CD4-positive, alpha-beta T cell (primary cell): Measurements from ENCODE around the gene MYADM. TPM values are rescaled to one million over a fixed set of nuclear protein-coding genes. Genes with fewer than 3 reads are reported as not detected.

Source experiments
- ATAC-seq: fragments of 200-7000 bp; cut with Tn5 transposase; one replicate; pipeline ENCODE4 v1.10.0; 2022; ENCODE audit warnings: mild to moderate bottlenecking; ENCODE audit not compliant: poor library complexity
- CTCF ChIA-PET: fragments of 350-600 bp; sonication (Branson Sonifier 250); formaldehyde crosslinking; loops from one replicate; lab custom pipeline; 2021; ENCODE audit warnings: antibody characterized with exemption, inconsistent platforms; lab: Charles Lee
- POLR2A ChIA-PET: fragments of 350-600 bp; sonication (Branson Sonifier 250); formaldehyde crosslinking; loops from one replicate; lab custom pipeline; 2021; ENCODE audit warnings: antibody characterized with exemption, inconsistent platforms; lab: Charles Lee
- DNase-seq, 14 experiments: peaks; one replicate each; pipeline ENCODE4 v3.0.0-alpha.2; 2013 to 2020; ENCODE audit warnings: mixed read lengths in 2 of 14
- H3K27ac ChIP-seq, 2 donors: one replicate each; pipeline versions ENCODE4 v1.5.1 to v1.7.0; 2013; ENCODE audit warnings: low read length in 2 of 2, low read depth in 1 of 2, mild to moderate bottlenecking in 1 of 2
- H3K27me3 ChIP-seq, 2 experiments: 1 replicate in 1 of 2; 2 replicates in 1 of 2; pipeline versions ENCODE4 v1.6.1 to v1.7.0; 2013; ENCODE audit warnings: low read length in 2 of 2, control low read depth in 1 of 2, mild to moderate bottlenecking in 1 of 2, moderate library complexity in 1 of 2; ENCODE audit not compliant: insufficient read depth in 2 of 2, control insufficient read depth in 1 of 2
- H3K36me3 ChIP-seq: one replicate; pipeline ENCODE4 v1.6.1; 2013; ENCODE audit warnings: low read length, control low read depth; ENCODE audit not compliant: insufficient read depth
- H3K4me1 ChIP-seq: one replicate; pipeline ENCODE4 v1.6.1; 2013; ENCODE audit warnings: low read length, control low read depth; ENCODE audit not compliant: insufficient read depth
- H3K4me3 ChIP-seq: one replicate; pipeline ENCODE4 v1.5.1; 2013; ENCODE audit warnings: mild to moderate bottlenecking, low read length, moderate library complexity
- H3K9me3 ChIP-seq, 2 experiments: 1 replicate in 1 of 2; 2 replicates in 1 of 2; pipeline versions ENCODE4 v1.6.1 to v1.7.0; 2013; ENCODE audit warnings: low read length in 2 of 2, mild to moderate bottlenecking in 2 of 2, control low read depth in 1 of 2, moderate library complexity in 1 of 2; ENCODE audit not compliant: control insufficient read depth in 1 of 2, insufficient read depth in 1 of 2
- H3K27ac Mint-ChIP-seq: one replicate; pipeline ENCODE4 v1.8.0; 2020; ENCODE audit warnings: mixed read lengths
- H3K27me3 Mint-ChIP-seq: one replicate; pipeline ENCODE4 v1.8.0; 2021; ENCODE audit warnings: mixed read lengths
- H3K36me3 Mint-ChIP-seq: one replicate; pipeline ENCODE4 v1.8.0; 2021; ENCODE audit warnings: low read depth, mixed read lengths
- H3K4me1 Mint-ChIP-seq: one replicate; pipeline ENCODE4 v1.8.0; 2021; ENCODE audit warnings: low read depth, mixed read lengths
- H3K4me3 Mint-ChIP-seq: one replicate; pipeline ENCODE4 v1.8.0; 2020; ENCODE audit warnings: mild to moderate bottlenecking, mixed read lengths
- H3K9me3 Mint-ChIP-seq: one replicate; pipeline ENCODE4 v1.8.0; 2020; ENCODE audit warnings: mixed read lengths
- CTCF ChIP-seq: fragments of 200-600 bp; IDR thresholded peaks from one replicate; pipeline ENCODE4 v1.8.0; 2022; ENCODE audit warnings: antibody characterized with exemption, mild to moderate bottlenecking
- intact Hi-C, 2 experiments: fragments of 100-400 bp; cut with DNase I in 1 of 2; cut with micrococcal nuclease in 1 of 2; formaldehyde crosslinking; loops; one replicate each; pipeline versions ENCODE4 v1.15.1 to v1.9.0; 2023 to 2025; cut with DNase I, micrococcal nuclease
- total RNA-seq, 174 experiments: library from RNA in 2 of 174; stranded (reverse) in 2 of 174; gene quantifications; one replicate each; pipeline ENCODE4 v1.2.3 and lab custom pipeline; 2021 to 2026

The MYADM gene
- total RNA-seq, 2 experiments from 2014 or later = 444 to 448 TPM

- H3K4me3 Mint-ChIP-seq = peak within 1 kb of the TSS; percentile 30
- H3K36me3 ChIP-seq = no peaks in the 10 kb centered on the region
- H3K4me3 ChIP-seq = peak within 1 kb of the TSS; percentile 37
- H3K4me1 ChIP-seq = peaks cover 58% of the 10 kb centered on the region
- H3K4me1 Mint-ChIP-seq = peaks cover 24% of the 10 kb centered on the region
- POLR2A ChIA-PET = interaction anchor here (0.7 to 1.4 kb wide), 4 partner anchors 9 to 39 kb away, joined by 3 to 17 read pairs (median 6); partner anchors contain the start of gene MYADM
- peak; percentile 53 for ATAC-seq
- H3K9me3 ChIP-seq = peaks cover 0 to 11% of the 10 kb centered on the region in 2 experiments
- no peaks in the 10 kb centered on the region for H3K9me3 Mint-ChIP-seq
- DNase-seq = peak in 13 of 14 experiments; percentile 36 to 88 (median 60)
- intact Hi-C loops = loop anchor here (1.0 to 2.0 kb wide), 4 partner anchors 14 to 39 kb away; partner anchors contain the start of gene MYADM (in 1 of the 2)
- H3K27me3 ChIP-seq = peaks cover 47 to 53% of the 10 kb centered on the region in 2 experiments
- TF ChIP-seq CTCF = peak; percentile 85
- H3K36me3 Mint-ChIP-seq = peaks cover 8% of the 10 kb centered on the region
- H3K27ac Mint-ChIP-seq = no peak within 1 kb of the TSS
- no peak within 1 kb of the TSS for H3K27ac ChIP-seq
- peaks cover 39% of the 10 kb centered on the region for H3K27me3 Mint-ChIP-seq
- CTCF ChIA-PET = interaction anchor here (0.6 to 1.9 kb wide), 7 partner anchors 9 to 38 kb away, joined by 3 to 17 read pairs (median 4); partner anchors contain the start of gene MYADM
Measured at GRCh38 chr19:53881482-53882390, 14.1 kb downstream of the MYADM start, which contains the start of gene PRKCG. Gene PRKCG (plus strand): TSS chr19:53882197. CDS start chr19:53882495, 298 bp downstream.

DNA sequence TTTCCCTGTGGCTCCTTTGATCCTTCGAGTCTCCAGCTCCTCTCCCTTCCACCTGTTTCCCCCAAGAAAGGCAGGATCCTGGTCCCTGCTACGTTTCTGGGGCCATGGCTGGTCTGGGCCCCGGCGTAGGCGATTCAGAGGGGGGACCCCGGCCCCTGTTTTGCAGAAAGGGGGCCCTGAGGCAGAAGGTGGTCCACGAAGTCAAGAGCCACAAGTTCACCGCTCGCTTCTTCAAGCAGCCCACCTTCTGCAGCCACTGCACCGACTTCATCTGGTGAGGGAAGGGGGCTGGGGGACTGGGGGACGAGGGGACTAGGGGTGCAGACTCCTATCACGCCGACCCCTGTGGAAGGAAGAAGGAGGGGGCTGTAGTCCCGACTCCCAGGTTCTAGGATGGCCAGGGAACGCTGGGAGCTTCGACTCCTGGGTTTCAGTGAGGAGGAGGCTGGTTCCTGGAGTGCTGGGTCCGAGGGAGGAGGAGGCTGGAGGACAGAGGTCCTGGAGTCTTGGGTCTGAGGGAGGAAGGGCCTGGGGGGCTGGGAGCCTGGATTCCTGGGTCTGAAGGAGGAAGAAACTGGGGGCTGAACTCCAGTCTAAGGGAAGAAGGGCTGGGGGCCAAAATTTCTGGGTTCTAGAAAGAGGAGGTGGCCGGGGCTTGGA lies 14.8 kb downstream of the MYADM start:
- TF ChIP-seq CTCF = no peak
- Mint-ChIP-seq H3K4me1 (peaks cover 17% of the 10 kb centered on the region), H3K27me3 (peaks cover 36% of the 10 kb centered on the region), H3K36me3 (peaks cover under 1% of the 10 kb centered on the region), H3K9me3 (no peaks in the 10 kb centered on the region), H3K4me3 (peak overlapping the region; percentile 30), H3K27ac (no peak overlapping the region)
- Histone ChIP-seq H3K36me3 (no peaks in the 10 kb centered on the region), H3K9me3 (peaks cover 0 to 11% of the 10 kb centered on the region in 2 experiments), H3K4me3 (peak overlapping the region; percentile 5), H3K4me1 (peaks cover 50% of the 10 kb centered on the region), H3K27ac (no peak overlapping the region), H3K27me3 (peaks cover 47 to 53% of the 10 kb centered on the region in 2 experiments)
- ChIA-PET CTCF (interaction anchor here (0.7 to 1.9 kb wide), 7 partner anchors 10 to 41 kb away, joined by 3 to 17 read pairs (median 4); partner anchors contain the start of gene MYADM), POLR2A (interaction anchor here (0.7 to 1.4 kb wide), 6 partner anchors 8 to 40 kb away, joined by 3 to 17 read pairs (median 4); partner anchors contain the start of gene MYADM)
- DNase-seq = peak in 2 of 14 experiments; percentile 21 to 36
- intact Hi-C loops = loop anchor here (1.0 to 2.0 kb wide), 4 partner anchors 15 to 40 kb away; partner anchors contain the start of gene MYADM (in 1 of the 2)
- no peak for ATAC-seq

GRCh38 chr19:53883231-53883661 lies 15.6 kb downstream of the MYADM start:
- Mint-ChIP-seq H3K27ac (no peak overlapping the region), H3K4me3 (no peak overlapping the region), H3K4me1 (peaks cover 13% of the 10 kb centered on the region), H3K9me3 (no peaks in the 10 kb centered on the region), H3K27me3 (peaks cover 33% of the 10 kb centered on the region), H3K36me3 (no peaks in the 10 kb centered on the region)
- Histone ChIP-seq H3K27ac (no peak overlapping the region), H3K27me3 (peaks cover 47 to 53% of the 10 kb centered on the region in 2 experiments), H3K4me3 (no peak overlapping the region), H3K36me3 (no peaks in the 10 kb centered on the region), H3K4me1 (peaks cover 43% of the 10 kb centered on the region), H3K9me3 (peaks cover 0 to 11% of the 10 kb centered on the region in 2 experiments)
- DNase-seq = peak in 4 of 14 experiments; percentile 36 to 72 (median 60)
- CTCF ChIA-PET = interaction anchor here (0.8 kb wide), 1 partner anchor 42 kb away, joined by 3 read pairs; no protein-coding TSS in a partner anchor
- intact Hi-C loops = loop anchor here in 1 of 2 experiments (2.0 kb wide), 1 partner anchor 18 kb away; no protein-coding TSS in a partner anchor
- TF ChIP-seq CTCF = no peak
- POLR2A ChIA-PET = interaction anchor here (0.9 to 1.2 kb wide), 3 partner anchors 8 to 17 kb away, joined by 3 to 4 read pairs (median 3); partner anchors contain the start of gene MYADM
- no peak for ATAC-seq
